ENCODE results near the gene CALML4.
"Not testable (repeated sequence)": the region's sequence is repeated elsewhere in the genome, so short reads cannot be mapped to it uniquely, and the experiment has no call there.

Gene CALML4

DNA sequence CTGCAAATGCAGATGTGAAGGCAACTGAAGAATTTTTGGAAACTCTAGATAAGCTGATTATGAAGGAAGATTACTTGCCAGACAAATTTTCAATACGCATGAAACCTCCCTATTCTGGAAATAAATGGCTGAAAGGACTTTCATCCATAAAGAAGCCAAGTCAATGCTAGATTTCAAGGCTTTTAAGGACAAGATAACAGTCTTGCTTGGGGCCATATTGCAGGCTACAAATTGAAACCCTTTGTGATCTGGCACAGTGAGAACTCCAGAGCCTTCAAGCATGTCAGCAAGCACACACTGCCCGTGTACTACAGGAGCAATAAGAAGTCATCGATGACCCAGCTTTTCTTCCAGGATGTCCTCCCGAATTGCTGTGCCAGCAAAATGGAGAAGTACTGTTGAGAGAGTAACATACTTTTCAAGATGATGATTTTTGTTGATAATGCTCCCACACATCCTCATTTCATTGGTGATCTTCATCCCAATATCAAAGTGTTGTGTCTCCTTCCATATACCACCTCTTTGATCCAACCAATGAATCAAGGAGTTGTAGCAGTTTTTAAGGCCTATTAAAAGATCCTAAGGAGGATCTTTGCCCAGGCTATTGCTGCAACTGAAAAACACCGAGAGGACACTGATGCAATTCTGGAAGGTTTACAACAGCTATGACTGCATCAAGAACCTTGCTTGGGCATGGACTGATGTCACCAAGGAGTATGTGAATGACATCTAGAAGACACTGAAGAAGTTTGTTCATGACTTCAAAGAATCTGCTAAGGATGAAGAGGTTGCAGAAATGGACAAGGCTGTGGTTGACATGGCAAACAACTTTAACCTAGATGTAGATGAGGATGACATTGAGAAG lies 20.3 kb downstream of the CALML4 start:
- Histone ChIP-seq H3K4me3 (no peak overlapping the region), H3K36me3 (ENCODE audit: insufficient read depth, low read length) (peaks cover 71% of the 10 kb centered on the region), H3K9me3 (ENCODE audit: low read depth, low read length) (no peaks in the 10 kb centered on the region), H3K27ac (peak overlapping the region; percentile 68), H3K9ac (ENCODE audit: insufficient read length) (no peak overlapping the region)
- TF ChIP-seq FOXP2 (optimal IDR thresholded peaks at IDR 0.05; ENCODE audit: control extremely low read depth, extremely low read length, insufficient read depth) (no peak), POLR2AphosphoS5 (IDR thresholded peaks at IDR 0.05; ENCODE audit: borderline replicate concordance, low read depth, low read length) (no peak), EZH2 (IDR thresholded peaks at IDR 0.05) (no peak)
- no peak for DNase-seq (ENCODE audit: low read depth, low spot score)

DNA sequence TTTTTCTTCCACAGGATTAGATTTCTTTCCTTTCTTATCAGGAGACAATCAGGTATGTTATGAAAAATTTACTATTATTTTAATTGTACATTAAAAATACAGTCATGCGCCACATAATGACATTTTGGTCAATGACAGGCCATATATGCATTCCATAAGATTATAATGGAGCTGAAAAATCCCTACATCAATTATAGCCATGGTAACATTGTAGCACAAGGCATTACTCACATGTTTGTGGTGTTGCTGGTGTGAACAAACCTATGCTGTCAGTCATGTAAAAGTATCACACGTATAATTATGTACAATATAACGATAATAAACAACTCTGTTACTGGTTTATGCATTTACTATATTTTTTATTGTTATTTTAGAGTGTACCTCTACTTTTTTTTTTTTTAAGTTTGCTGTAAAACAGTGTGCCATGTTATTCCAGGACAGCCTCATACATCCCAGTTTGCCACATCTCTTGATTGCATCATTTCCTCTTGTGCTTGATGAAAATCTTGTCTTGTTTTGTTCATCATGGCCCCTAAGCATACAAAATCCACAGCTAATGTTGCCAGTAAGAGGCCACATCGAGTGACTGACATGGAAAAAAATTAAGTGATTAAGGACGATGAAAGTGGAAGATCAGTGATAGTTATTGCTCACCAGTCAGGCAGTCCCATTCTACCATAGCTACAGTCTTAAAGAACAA lies 21.4 kb downstream of the CALML4 start:
- peaks cover 69% of the 10 kb centered on the region for H3K36me3 ChIP-seq (ENCODE audit: insufficient read depth, low read length)

DNA sequence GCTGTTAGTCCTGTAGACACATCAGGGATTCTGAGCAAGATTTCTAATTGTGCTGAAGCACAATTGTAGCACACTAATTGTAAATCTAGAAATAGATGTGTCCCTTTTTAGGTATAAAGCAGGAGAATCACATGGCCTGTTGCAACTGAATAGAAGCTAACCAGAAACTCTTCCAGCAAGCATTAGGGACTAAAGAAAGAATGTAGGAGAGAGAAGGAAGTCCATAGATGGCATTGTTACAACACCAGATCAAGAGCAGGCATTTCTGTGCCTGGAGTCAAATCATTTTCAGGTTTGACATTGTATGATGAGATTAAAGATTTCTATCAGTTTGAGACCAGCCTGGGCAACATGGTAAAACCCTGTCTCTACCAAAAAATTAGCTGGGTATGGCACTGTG lies 27.4 kb downstream of the CALML4 start:
- Histone ChIP-seq H3K27ac (no peak overlapping the region), H3K9ac (ENCODE audit: insufficient read length) (no peak overlapping the region), H3K4me3 (no peak overlapping the region), H3K36me3 (ENCODE audit: insufficient read depth, low read length) (peaks cover 50% of the 10 kb centered on the region), H3K9me3 (ENCODE audit: low read depth, low read length) (no peaks in the 10 kb centered on the region)
- TF ChIP-seq EZH2 (IDR thresholded peaks at IDR 0.05): no peak
- TF ChIP-seq POLR2AphosphoS5 (IDR thresholded peaks at IDR 0.05; ENCODE audit: borderline replicate concordance, low read depth, low read length): no peak
- TF ChIP-seq FOXP2 (optimal IDR thresholded peaks at IDR 0.05; ENCODE audit: control extremely low read depth, extremely low read length, insufficient read depth): no peak
- DNase-seq (ENCODE audit: low read depth, low spot score): no peak

More for the DNA sequence above, 21.4 kb downstream of the CALML4 start:
- DNase-seq (ENCODE audit: low read depth, low spot score): peak; percentile 28
- Histone ChIP-seq H3K4me3 (no peak overlapping the region), H3K27ac (peak overlapping the region; percentile 68), H3K9me3 (ENCODE audit: low read depth, low read length) (no peaks in the 10 kb centered on the region), H3K9ac (ENCODE audit: insufficient read length) (no peak overlapping the region)
- no peak for TF ChIP-seq EZH2 (IDR thresholded peaks at IDR 0.05)
- no peak for TF ChIP-seq FOXP2 (optimal IDR thresholded peaks at IDR 0.05; ENCODE audit: control extremely low read depth, extremely low read length, insufficient read depth)
- TF ChIP-seq POLR2AphosphoS5 (IDR thresholded peaks at IDR 0.05; ENCODE audit: borderline replicate concordance, low read depth, low read length): no peak

DNA sequence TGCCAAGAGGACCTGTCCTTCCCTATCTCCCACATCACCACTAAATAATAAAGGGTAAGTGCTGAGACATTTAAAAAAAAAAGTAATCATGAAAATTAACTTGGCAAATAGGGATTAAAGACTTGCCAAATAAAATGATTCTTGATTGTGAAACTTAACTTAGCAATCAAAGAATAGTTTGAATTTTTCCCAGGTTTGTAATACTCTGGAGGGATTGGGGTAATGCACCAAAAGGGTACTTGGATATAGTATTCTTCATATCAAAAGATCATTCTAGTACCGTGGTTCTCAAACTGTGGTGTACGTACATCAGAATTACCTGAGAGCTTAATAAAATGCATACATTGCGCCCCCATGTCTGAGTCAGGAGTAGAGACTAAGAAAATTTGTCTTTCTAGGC lies 28.5 kb downstream of the CALML4 start:
- H3K9ac ChIP-seq (ENCODE audit: insufficient read length): no peak overlapping the region
- no peak overlapping the region for H3K27ac ChIP-seq
- no peak for DNase-seq (ENCODE audit: low read depth, low spot score)
- no peak for TF ChIP-seq POLR2AphosphoS5 (IDR thresholded peaks at IDR 0.05; ENCODE audit: borderline replicate concordance, low read depth, low read length)
- no peak for TF ChIP-seq EZH2 (IDR thresholded peaks at IDR 0.05)
- no peak for TF ChIP-seq FOXP2 (optimal IDR thresholded peaks at IDR 0.05; ENCODE audit: control extremely low read depth, extremely low read length, insufficient read depth)
- H3K36me3 ChIP-seq (ENCODE audit: insufficient read depth, low read length): peaks cover 43% of the 10 kb centered on the region
- no peak overlapping the region for H3K4me3 ChIP-seq
- no peaks in the 10 kb centered on the region for H3K9me3 ChIP-seq (ENCODE audit: low read depth, low read length)

DNA sequence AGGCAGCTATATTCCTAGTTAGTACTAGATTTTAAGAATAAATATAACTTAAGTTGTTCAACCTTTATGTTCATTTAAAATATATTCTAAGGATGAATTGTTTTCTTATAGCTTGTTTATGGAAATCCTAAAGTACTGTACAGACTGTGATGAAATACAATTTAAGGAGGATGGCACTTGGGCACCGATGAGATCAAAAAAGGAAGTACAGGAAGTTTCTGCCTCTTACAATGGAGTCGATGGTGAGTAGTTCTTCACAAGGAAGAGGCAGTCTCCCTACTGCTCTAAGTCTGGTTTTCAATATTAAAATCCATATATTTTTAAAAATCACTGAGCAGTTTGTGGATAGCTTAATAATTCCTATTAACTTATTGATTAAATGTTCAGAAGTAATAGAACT lies 29.6 kb downstream of the CALML4 start:
- H3K9me3 ChIP-seq (ENCODE audit: low read depth, low read length): no peaks in the 10 kb centered on the region
- H3K36me3 ChIP-seq (ENCODE audit: insufficient read depth, low read length): peaks cover 32% of the 10 kb centered on the region
- TF ChIP-seq EZH2 (IDR thresholded peaks at IDR 0.05) (no peak), FOXP2 (optimal IDR thresholded peaks at IDR 0.05; ENCODE audit: control extremely low read depth, extremely low read length, insufficient read depth) (no peak), POLR2AphosphoS5 (IDR thresholded peaks at IDR 0.05; ENCODE audit: borderline replicate concordance, low read depth, low read length) (no peak)
- no peak overlapping the region for H3K4me3 ChIP-seq
- H3K9ac ChIP-seq (ENCODE audit: insufficient read length): no peak overlapping the region
- H3K27ac ChIP-seq: no peak overlapping the region
- no peak for DNase-seq (ENCODE audit: low read depth, low spot score)

DNA sequence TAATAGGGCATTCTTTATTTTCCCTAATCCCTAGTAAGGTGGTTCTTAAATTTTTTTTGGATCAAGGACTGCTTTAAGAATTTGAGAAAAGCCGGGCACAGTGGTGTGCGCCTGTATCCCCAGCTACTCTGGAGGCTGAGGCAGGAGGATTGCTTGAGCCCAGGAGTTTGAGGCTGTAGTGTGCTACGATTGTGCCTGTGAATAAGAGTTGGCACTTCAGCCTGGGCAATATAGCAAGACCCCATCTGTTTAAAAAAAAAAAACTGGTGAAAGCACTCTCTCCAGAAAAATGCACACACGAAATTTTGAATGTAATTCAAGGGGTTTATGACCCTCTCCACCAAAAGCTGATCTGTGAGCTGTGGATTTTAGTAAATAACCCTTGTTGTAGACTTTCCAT lies 32.0 kb downstream of the CALML4 start:
- H3K9ac ChIP-seq (ENCODE audit: insufficient read length): no peak overlapping the region
- no peak overlapping the region for H3K27ac ChIP-seq
- TF ChIP-seq POLR2AphosphoS5 (IDR thresholded peaks at IDR 0.05; ENCODE audit: borderline replicate concordance, low read depth, low read length) (no peak), EZH2 (IDR thresholded peaks at IDR 0.05) (no peak)
- no peak overlapping the region for H3K4me3 ChIP-seq
- DNase-seq (ENCODE audit: low read depth, low spot score): no peak
- H3K36me3 ChIP-seq (ENCODE audit: insufficient read depth, low read length): peaks cover 30% of the 10 kb centered on the region
- H3K9me3 ChIP-seq (ENCODE audit: low read depth, low read length): no peaks in the 10 kb centered on the region

DNA sequence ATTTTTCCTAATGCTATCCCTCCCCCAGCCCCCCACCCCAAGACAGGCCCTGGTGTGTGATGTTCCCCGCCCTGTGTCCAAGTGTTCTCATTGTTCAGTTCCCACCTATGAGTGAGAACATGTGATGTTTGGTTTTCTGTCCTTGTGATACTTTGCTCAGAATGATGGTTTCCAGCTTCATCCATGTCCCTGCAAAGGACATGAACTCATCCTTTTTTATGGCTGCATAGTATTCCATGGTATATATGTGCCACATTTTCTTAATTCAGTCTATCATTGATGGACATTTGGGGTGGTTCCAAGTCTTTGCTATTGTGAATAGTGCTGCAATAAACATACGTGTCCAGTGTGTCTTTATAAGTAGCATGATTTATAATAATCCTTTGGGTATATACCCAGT lies 33.1 kb downstream of the CALML4 start:
- H3K9ac ChIP-seq (ENCODE audit: insufficient read length); H3K4me3 ChIP-seq; DNase-seq (ENCODE audit: low read depth, low spot score); H3K27ac ChIP-seq; H3K9me3 ChIP-seq (ENCODE audit: low read depth, low read length): not testable (repeated sequence)
- peaks cover 25% of the 10 kb centered on the region for H3K36me3 ChIP-seq (ENCODE audit: insufficient read depth, low read length)

DNA sequence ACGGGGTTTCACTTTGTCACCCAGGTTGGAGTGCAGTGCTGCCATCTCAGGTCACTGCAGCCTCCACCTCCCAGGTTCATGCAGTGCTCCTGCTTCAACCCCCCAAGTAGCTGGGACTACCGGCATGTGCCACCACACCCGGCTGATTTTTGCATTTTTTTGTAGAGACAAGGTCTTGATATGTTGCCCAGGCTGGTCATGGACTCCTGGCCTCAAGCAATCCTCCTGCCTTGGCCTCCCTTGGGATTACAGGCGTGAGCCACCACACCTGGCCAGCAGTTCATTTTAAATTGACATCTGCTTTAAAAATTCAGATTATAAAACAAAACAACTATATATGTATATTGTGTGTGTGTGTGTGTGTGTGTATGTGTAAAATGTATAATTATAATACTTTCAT lies 38.3 kb downstream of the CALML4 start:
- no peak overlapping the region for H3K4me3 ChIP-seq
- no peaks in the 10 kb centered on the region for H3K9me3 ChIP-seq (ENCODE audit: low read depth, low read length)
- no peak overlapping the region for H3K9ac ChIP-seq (ENCODE audit: insufficient read length)
- H3K27ac ChIP-seq: no peak overlapping the region
- H3K36me3 ChIP-seq (ENCODE audit: insufficient read depth, low read length): peaks cover 24% of the 10 kb centered on the region
- no peak for TF ChIP-seq POLR2AphosphoS5 (IDR thresholded peaks at IDR 0.05; ENCODE audit: borderline replicate concordance, low read depth, low read length)
- TF ChIP-seq EZH2 (IDR thresholded peaks at IDR 0.05): no peak
- no peak for TF ChIP-seq FOXP2 (optimal IDR thresholded peaks at IDR 0.05; ENCODE audit: control extremely low read depth, extremely low read length, insufficient read depth)
- no peak for DNase-seq (ENCODE audit: low read depth, low spot score)

Data from SK-N-MC (cell line).